K562 (cell line): ENCODE measurements around the gene HBEGF. TPM values are rescaled to one million over a fixed set of nuclear protein-coding genes. Genes with fewer than 3 reads are reported as not detected.
A peak's percentile ranks its signal among the peaks of the same experiment; 100 is the strongest.

Experiments used
- ATF2 ChIP-seq: sonication (generic); formaldehyde crosslinking; IDR thresholded peaks from 2 replicates; pipeline ENCODE4 v1.8.1; 2022; ENCODE audit warnings: missing genetic modification reagents
- BRD4 ChIP-seq: fragments of 200-600 bp; sonication (generic); IDR thresholded peaks from 2 replicates; pipeline ENCODE4 v1.6.1; 2017; ENCODE audit warnings: inconsistent platforms
- CEBPG ChIP-seq, 3 experiments: fragments of 200-800 bp in 1 of 3; sonication (Bioruptor generic) in 1 of 3; sonication (generic) in 1 of 3; formaldehyde crosslinking in 1 of 3; IDR thresholded peaks in 2 of 3; conservative IDR thresholded peaks in 1 of 3; 2 replicates each; pipeline versions ENCODE4 v1.6.1 to v1.8.0; 2016 to 2022; ENCODE audit warnings: missing compliant biosample characterization in 2 of 3, missing genetic modification characterization in 2 of 3, mild to moderate bottlenecking in 1 of 3, missing genetic modification reagents in 1 of 3
- CREM ChIP-seq: IDR thresholded peaks from 2 replicates; pipeline ENCODE4 v1.6.1; 2014; ENCODE audit warnings: antibody characterized with exemption, low read depth
- CXXC5 ChIP-seq: fragments of 250-450 bp; sonication (Bioruptor Pico); IDR thresholded peaks from 2 replicates; pipeline ENCODE4 v1.8.0; 2022; ENCODE audit warnings: inconsistent platforms, mild to moderate bottlenecking, moderate library complexity
- FOS ChIP-seq: IDR thresholded peaks from 3 replicates; pipeline ENCODE4 v1.6.1; 2011; ENCODE audit not compliant: insufficient read length; ENCODE audit errors: extremely low read depth
- FOXA1 ChIP-seq: fragments of 450-650 bp; IDR thresholded peaks from 2 replicates; pipeline ENCODE4 v1.6.1; 2016; ENCODE audit warnings: mild to moderate bottlenecking, borderline replicate concordance
- HMGXB4 ChIP-seq: sonication (generic); formaldehyde crosslinking; IDR thresholded peaks from 2 replicates; pipeline ENCODE4 v1.8.1; 2023; ENCODE audit warnings: mild to moderate bottlenecking, missing genetic modification reagents
- JUNB ChIP-seq: fragments of 450-650 bp; formaldehyde crosslinking; conservative IDR thresholded peaks from 2 replicates; pipeline ENCODE4 v1.4.0; 2020; ENCODE audit warnings: mild to moderate bottlenecking
- LCOR ChIP-seq: sonication (generic); formaldehyde crosslinking; IDR thresholded peaks from 2 replicates; pipeline ENCODE4 v1.8.0; 2022; ENCODE audit warnings: mild to moderate bottlenecking, missing genetic modification reagents
- NR2C1 ChIP-seq, 2 experiments: fragments of 450-650 bp; IDR thresholded peaks; 2 replicates each; pipeline ENCODE4 v1.6.1; 2017; ENCODE audit warnings: mild to moderate bottlenecking in 2 of 2, antibody characterized with exemption in 1 of 2, inconsistent platforms in 1 of 2, missing compliant biosample characterization in 1 of 2, missing genetic modification characterization in 1 of 2
- PML ChIP-seq: IDR thresholded peaks from 2 replicates; pipeline ENCODE4 v1.6.1; 2012; ENCODE audit warnings: low read length, inconsistent platforms
- PREB ChIP-seq: sonication (generic); formaldehyde crosslinking; IDR thresholded peaks from 2 replicates; pipeline ENCODE4 v1.8.1; 2023; ENCODE audit warnings: mild to moderate bottlenecking, missing genetic modification reagents
- SMARCE1 ChIP-seq: fragments of 450-650 bp; IDR thresholded peaks from 2 replicates; pipeline ENCODE4 v1.7.1; 2016; ENCODE audit warnings: mild to moderate bottlenecking
- STAG1 ChIP-seq: sonication (generic); formaldehyde crosslinking; IDR thresholded peaks from 2 replicates; pipeline ENCODE4 v1.5.0; 2020; ENCODE audit warnings: missing genetic modification reagents, borderline replicate concordance
- TAF15 ChIP-seq: fragments of 200-400 bp; formaldehyde crosslinking; IDR thresholded peaks from 2 replicates; pipeline ENCODE4 v1.6.1; 2017; ENCODE audit warnings: mild to moderate bottlenecking, low read depth, low read length, moderate library complexity
- TEAD1 ChIP-seq, 2 experiments: fragments of 450-650 bp in 1 of 2; sonication (generic) in 1 of 2; formaldehyde crosslinking; IDR thresholded peaks; 2 replicates each; pipeline versions ENCODE4 v1.4.0 to v1.8.0; 2020 to 2022; ENCODE audit warnings: mild to moderate bottlenecking in 2 of 2, missing genetic modification reagents in 1 of 2
- XRCC4 ChIP-seq: IDR thresholded peaks from one replicate; pipeline ENCODE4 v1.6.1; 2011; ENCODE audit not compliant: insufficient read depth, insufficient read length; ENCODE audit errors: extremely low read depth
- ZNF445 ChIP-seq: fragments of 250-450 bp; sonication (Bioruptor Pico); IDR thresholded peaks from 2 replicates; pipeline ENCODE4 v1.4.0; 2020; ENCODE audit warnings: low read depth, mild to moderate bottlenecking, moderate library complexity
- ZNF830 ChIP-seq: fragments of 250-450 bp; sonication (Bioruptor Pico); IDR thresholded peaks from 2 replicates; pipeline ENCODE4 v1.5.0; 2021; ENCODE audit warnings: mild to moderate bottlenecking
- polyA plus RNA-seq, 8 experiments: library from polyadenylated mRNA; depleted of rRNA in 4 of 8; stranded (reverse) in 5 of 8; unstranded in 3 of 8; fragments of >200 nt; fragmentation: Nextera tagmentation in 2 of 8; fragmentation: Illumina TruSeq in 1 of 8; extraction: Ambion mirVana in 2 of 8; extraction: Trizol in 1 of 8; gene quantifications; 2 replicates each; pipeline versions ENCODE4 v1.2.1 to v1.2.3, GENCODE V29; 2011 to 2014; ENCODE audit warnings: inconsistent platforms in 1 of 8, missing spikeins in 1 of 8
- total RNA-seq, 7 experiments: library from RNA; depleted of rRNA in 6 of 7; stranded (reverse); fragments of >200 nt in 6 of 7; fragmentation: Illumina TruSeq in 2 of 7; extraction: Trizol in 2 of 7; gene quantifications; 2 replicates each; pipeline versions ENCODE4 v1.2.1 to v1.2.3, GENCODE V29; 2011 to 2021; ENCODE audit warnings: low replicate concordance in 1 of 7
- TF ChIP-seq, protein P1 (sequence below), 2 experiments: IDR thresholded peaks; 2 replicates each; pipeline ENCODE4 v1.6.1; 2012; ENCODE audit warnings: improper control_type of control experiment in 2 of 2, low read depth in 2 of 2, low read length in 2 of 2, borderline replicate concordance in 1 of 2

Gene HBEGF
- total and polyA plus RNA-seq, 9 of the 15 experiments (the other 6 are each of a cell fraction or from before 2014, with no cell fraction given) = 0.11 to 1.1 (median 0.60) TPM

DNA sequence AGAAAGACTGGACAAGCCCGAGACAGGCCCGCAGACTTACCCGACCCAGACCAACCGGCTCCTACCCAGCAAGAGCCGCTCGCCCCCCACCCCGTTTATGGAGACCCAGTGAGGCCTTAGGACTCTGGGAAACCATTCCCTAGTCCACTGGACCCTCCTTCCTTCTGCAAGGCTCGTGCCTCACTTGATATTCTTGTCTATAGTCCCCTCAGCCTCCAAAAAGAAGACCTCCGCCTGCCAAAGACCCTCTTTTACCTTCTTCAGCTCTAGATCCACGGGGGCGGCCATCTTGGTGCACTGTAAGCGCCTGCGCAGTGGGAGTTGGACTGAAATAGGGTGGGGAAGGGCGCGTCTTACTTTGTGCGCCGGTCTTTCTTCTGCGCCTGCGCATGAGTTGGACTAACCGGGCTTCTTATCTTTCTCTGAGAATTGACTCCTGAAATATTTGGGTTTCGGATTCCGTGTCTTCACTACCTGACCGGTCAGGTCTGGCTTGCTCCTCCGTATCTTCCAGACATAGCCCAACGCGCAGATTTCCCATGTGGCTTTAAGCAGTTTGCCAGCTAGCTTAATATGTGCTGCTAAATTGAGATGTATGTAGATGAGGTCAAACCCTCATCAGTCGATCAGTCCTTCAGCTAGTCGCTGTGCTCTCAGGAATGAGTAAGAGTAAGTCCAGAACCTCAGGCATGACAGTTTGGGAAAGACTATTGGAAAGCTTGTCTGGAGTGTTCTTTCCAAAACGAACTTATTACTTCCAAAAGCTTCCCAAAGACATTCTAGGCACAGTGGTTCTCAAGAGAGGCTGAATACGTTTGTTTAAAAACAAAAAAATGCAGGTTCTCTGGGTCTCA, 43.4 kb downstream of the HBEGF start, which contains the start of gene PFDN1 (continued):
- TF ChIP-seq BRD4 = no peak; the same call in 1 of the 2 replicates
- TF ChIP-seq HMGXB4 (CRISPR knock-in tag) = no peak
- no peak for TF ChIP-seq NR2C1 (IDR thresholded peaks at IDR 0.05)
- TF ChIP-seq NR2C1 (tag; IDR thresholded peaks at IDR 0.05) = no peak
- TF ChIP-seq TEAD1 (CRISPR knock-in tag; IDR thresholded peaks at IDR 0.05) = 0 out of 4 replicates have a peak, but pooled peaks of 1 of the 2 experiments have one; percentile 10
- TF ChIP-seq, protein P1, sequence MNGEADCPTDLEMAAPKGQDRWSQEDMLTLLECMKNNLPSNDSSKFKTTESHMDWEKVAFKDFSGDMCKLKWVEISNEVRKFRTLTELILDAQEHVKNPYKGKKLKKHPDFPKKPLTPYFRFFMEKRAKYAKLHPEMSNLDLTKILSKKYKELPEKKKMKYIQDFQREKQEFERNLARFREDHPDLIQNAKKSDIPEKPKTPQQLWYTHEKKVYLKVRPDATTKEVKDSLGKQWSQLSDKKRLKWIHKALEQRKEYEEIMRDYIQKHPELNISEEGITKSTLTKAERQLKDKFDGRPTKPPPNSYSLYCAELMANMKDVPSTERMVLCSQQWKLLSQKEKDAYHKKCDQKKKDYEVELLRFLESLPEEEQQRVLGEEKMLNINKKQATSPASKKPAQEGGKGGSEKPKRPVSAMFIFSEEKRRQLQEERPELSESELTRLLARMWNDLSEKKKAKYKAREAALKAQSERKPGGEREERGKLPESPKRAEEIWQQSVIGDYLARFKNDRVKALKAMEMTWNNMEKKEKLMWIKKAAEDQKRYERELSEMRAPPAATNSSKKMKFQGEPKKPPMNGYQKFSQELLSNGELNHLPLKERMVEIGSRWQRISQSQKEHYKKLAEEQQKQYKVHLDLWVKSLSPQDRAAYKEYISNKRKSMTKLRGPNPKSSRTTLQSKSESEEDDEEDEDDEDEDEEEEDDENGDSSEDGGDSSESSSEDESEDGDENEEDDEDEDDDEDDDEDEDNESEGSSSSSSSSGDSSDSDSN (IDR thresholded peaks at IDR 0.05; ENCODE audit: borderline replicate concordance in 1 of 2, low read depth in 2 of 2, low read length in 2 of 2) = no peak
- peak; percentile 58; the same call in 1 of the 2 replicates for TF ChIP-seq CXXC5
- peak; percentile 95 for TF ChIP-seq CREM
- no peak for TF ChIP-seq CEBPG (CRISPR knock-in tag; IDR thresholded peaks at IDR 0.05)
- no peak for TF ChIP-seq CEBPG (tag; conservative IDR thresholded peaks at IDR 0.05 in 1 of 2, IDR thresholded peaks at IDR 0.05 in 1 of 2)
- TF ChIP-seq ZNF830 = no peak
- TF ChIP-seq ATF2 (CRISPR knock-in tag) = no peak
- TF ChIP-seq JUNB (CRISPR knock-in tag) = no peak
- 0 out of 2 replicates have a peak, but pooled peaks have one; percentile 46 for TF ChIP-seq SMARCE1
- TF ChIP-seq STAG1 (CRISPR knock-in tag) = no peak
- no peak for TF ChIP-seq TAF15
- TF ChIP-seq FOXA1 = no peak
- TF ChIP-seq PREB = no peak
- no peak for TF ChIP-seq LCOR (CRISPR knock-in tag)
- no peak for TF ChIP-seq XRCC4
- TF ChIP-seq ZNF445 (CRISPR knock-in tag) = no peak
- TF ChIP-seq FOS = no peak
- peak; percentile 81; the same call in 1 of the 2 replicates for TF ChIP-seq PML
